A549 (cell line): ENCODE measurements around the gene HBG1. TPM values are rescaled to one million over a fixed set of nuclear protein-coding genes. Genes with fewer than 3 reads are reported as not detected.
A peak's percentile ranks its signal among the peaks of the same experiment; 100 is the strongest.

Source experiments
- ATAC-seq, 2 experiments: fragments of 200-7000 bp in 1 of 2; fragments of >200 bp in 1 of 2; cut with Nextera tagmentation in 1 of 2; cut with Tn5 transposase in 1 of 2; 3 replicates each; pipeline versions ENCODE4 v1.8.0 to v1.9.1; 2018 to 2020; ENCODE audit warnings: mild to moderate bottlenecking in 1 of 2, moderate library complexity in 1 of 2
- CTCF ChIA-PET: fragments of 300-600 bp; sonication (Branson Sonifier 250); formaldehyde crosslinking; extraction: SDS; loops from one replicate; lab custom pipeline; 2021; ENCODE audit warnings: antibody characterized with exemption, inconsistent platforms; lab: Yijun Ruan, JAX
- POLR2A ChIA-PET: fragments of 350-600 bp; formaldehyde crosslinking; extraction: SDS; loops from one replicate; lab custom pipeline; 2021; ENCODE audit warnings: antibody characterized with exemption, inconsistent platforms; lab: Yijun Ruan, JAX
- DNase-seq, 2 experiments: peaks; one replicate each; pipeline versions ENCODE4 v3.0.0 to v3.0.0-alpha.2; 2011 to 2016; ENCODE audit warnings: low read depth in 1 of 2, low spot score in 1 of 2
- FAIRE-seq: peaks from 2 replicates; lab custom pipeline; 2011; peaks lifted over from hg19 to GRCh38; lab: Jason Lieb, UNC
- H3K27ac ChIP-seq, 2 experiments: fragments of >200 bp; sonication (Bioruptor Twin); formaldehyde crosslinking; 3 replicates each; pipeline ENCODE4 v1.5.1; 2016 to 2017
- H3K4me1 ChIP-seq: fragments of >200 bp; sonication (Bioruptor Twin); formaldehyde crosslinking; 3 replicates; pipeline ENCODE4 v1.6.1; 2016
- H3K4me2 ChIP-seq: fragments of >200 bp; sonication (Bioruptor Twin); formaldehyde crosslinking; 3 replicates; pipeline ENCODE4 v1.6.1; 2016
- H3K4me3 ChIP-seq: fragments of >200 bp; sonication (Bioruptor Twin); formaldehyde crosslinking; 3 replicates; pipeline ENCODE4 v1.5.1; 2016
- H3K9me3 ChIP-seq: fragments of >200 bp; sonication (Bioruptor Twin); formaldehyde crosslinking; 3 replicates; pipeline ENCODE4 v1.6.1; 2016
- ATOH8 ChIP-seq: fragments of 250-450 bp; sonication (Bioruptor Pico); IDR thresholded peaks from 2 replicates; pipeline ENCODE4 v1.5.0; 2020; ENCODE audit warnings: low read depth, mild to moderate bottlenecking, moderate library complexity
- BCL3 ChIP-seq: fragments of >200 bp; sonication (Bioruptor Twin); formaldehyde crosslinking; IDR thresholded peaks from 3 replicates; pipeline ENCODE4 v1.6.1; 2016
- CBX8 ChIP-seq: fragments of 200-600 bp; sonication (generic); IDR thresholded peaks from 2 replicates; pipeline ENCODE4 v1.6.1; 2016
- CEBPB ChIP-seq, 2 experiments: fragments of >200 bp in 1 of 2; sonication (Bioruptor Twin) in 1 of 2; formaldehyde crosslinking in 1 of 2; IDR thresholded peaks; 2 replicates each; pipeline ENCODE4 v1.6.1; 2012 to 2016
- CHD2 ChIP-seq: fragments of 150-350 bp; IDR thresholded peaks from 2 replicates; pipeline ENCODE4 v1.6.1; 2014; ENCODE audit warnings: low read length; ENCODE audit not compliant: partially characterized antibody
- CTCF ChIP-seq: fragments of >200 bp; sonication (Bioruptor Twin); formaldehyde crosslinking; IDR thresholded peaks from 3 replicates; pipeline ENCODE4 v1.5.1; 2016
- EHMT2 ChIP-seq: fragments of 200-600 bp; sonication (generic); IDR thresholded peaks from 2 replicates; pipeline ENCODE4 v1.6.1; 2016; ENCODE audit warnings: antibody characterized with exemption, low read depth, mild to moderate bottlenecking, moderate library complexity
- EP300 ChIP-seq, 2 experiments: fragments of >200 bp; sonication (Bioruptor Twin); formaldehyde crosslinking; IDR thresholded peaks; 2 replicates in 1 of 2; 3 replicates in 1 of 2; pipeline ENCODE4 v1.6.1; 2016 to 2017
- GATA3 ChIP-seq: IDR thresholded peaks from 2 replicates; pipeline ENCODE4 v1.6.1; 2012; ENCODE audit warnings: borderline replicate concordance
- HES2 ChIP-seq: fragments of >200 bp; sonication (Bioruptor Twin); formaldehyde crosslinking; IDR thresholded peaks from 2 replicates; pipeline ENCODE4 v1.6.1; 2016
- HEYL ChIP-seq: fragments of 250-450 bp; sonication (Bioruptor Pico); IDR thresholded peaks from 2 replicates; pipeline ENCODE4 v1.8.0; 2021; ENCODE audit warnings: mild to moderate bottlenecking, moderate library complexity
- HMGXB4 ChIP-seq: fragments of 250-450 bp; sonication (Bioruptor Pico); IDR thresholded peaks from 2 replicates; pipeline ENCODE4 v1.5.0; 2021; ENCODE audit warnings: mild to moderate bottlenecking, moderate library complexity, borderline replicate concordance
- HOXA7 ChIP-seq: fragments of 250-450 bp; sonication (Bioruptor Pico); IDR thresholded peaks from 2 replicates; pipeline ENCODE4 v1.5.0; 2020; ENCODE audit warnings: mild to moderate bottlenecking, moderate library complexity
- HOXB5 ChIP-seq: fragments of 250-450 bp; sonication (Bioruptor Pico); IDR thresholded peaks from 2 replicates; pipeline ENCODE4 v1.5.0; 2020; ENCODE audit warnings: mild to moderate bottlenecking, moderate library complexity
- KDM1A ChIP-seq: fragments of 200-600 bp; sonication (generic); IDR thresholded peaks from 2 replicates; pipeline ENCODE4 v1.6.1; 2016; ENCODE audit warnings: low read depth, mild to moderate bottlenecking
- KDM5A ChIP-seq: fragments of 200-600 bp; sonication (generic); IDR thresholded peaks from 2 replicates; pipeline ENCODE4 v1.6.1; 2016; ENCODE audit warnings: antibody characterized with exemption, mild to moderate bottlenecking
- MAFK ChIP-seq: fragments of 450-650 bp; IDR thresholded peaks from 2 replicates; pipeline ENCODE4 v1.6.1; 2014; ENCODE audit not compliant: partially characterized antibody
- NFE2L2 ChIP-seq: fragments of 150-350 bp; conservative IDR thresholded peaks from 2 replicates; pipeline ENCODE4 v1.6.1; 2014; ENCODE audit warnings: low read length
- NPAS2 ChIP-seq: fragments of 250-450 bp; sonication (Bioruptor Pico); IDR thresholded peaks from 2 replicates; pipeline ENCODE4 v1.8.0; 2022; ENCODE audit warnings: mild to moderate bottlenecking, moderate library complexity, borderline replicate concordance
- PHF8 ChIP-seq: fragments of 200-600 bp; sonication (generic); IDR thresholded peaks from 2 replicates; pipeline ENCODE4 v1.6.1; 2016; ENCODE audit warnings: low read depth, mild to moderate bottlenecking, antibody characterized with exemption, moderate library complexity, borderline replicate concordance
- POLR2AphosphoS2 ChIP-seq: conservative IDR thresholded peaks from 2 replicates; pipeline ENCODE4 v1.6.1; 2012; ENCODE audit warnings: low read length, improper control_type of control experiment, inconsistent platforms
- RCOR1 ChIP-seq: fragments of 150-350 bp; IDR thresholded peaks from 2 replicates; pipeline ENCODE4 v1.6.1; 2014; ENCODE audit warnings: antibody characterized with exemption, low read length, low read depth
- REST ChIP-seq: fragments of 200-600 bp; sonication (generic); IDR thresholded peaks from 2 replicates; pipeline ENCODE4 v1.6.1; 2016; ENCODE audit warnings: antibody characterized with exemption, mild to moderate bottlenecking, moderate library complexity
- RNF2 ChIP-seq: fragments of 200-600 bp; sonication (generic); IDR thresholded peaks from 2 replicates; pipeline ENCODE4 v1.6.1; 2016; ENCODE audit warnings: low read depth, mild to moderate bottlenecking, antibody characterized with exemption, moderate library complexity, borderline replicate concordance
- SMC3 ChIP-seq: fragments of >200 bp; sonication (Bioruptor Twin); formaldehyde crosslinking; IDR thresholded peaks from 3 replicates; pipeline ENCODE4 v1.6.1; 2018; ENCODE audit warnings: inconsistent platforms
- TFCP2L1 ChIP-seq: fragments of 250-450 bp; sonication (Bioruptor Pico); IDR thresholded peaks from 2 replicates; pipeline ENCODE4 v1.5.0; 2021; ENCODE audit warnings: mild to moderate bottlenecking
- TP53 ChIP-seq: fragments of 250-450 bp; sonication (Bioruptor Pico); IDR thresholded peaks from 2 replicates; pipeline ENCODE4 v1.5.0; 2021; ENCODE audit warnings: mild to moderate bottlenecking, moderate library complexity
- USF2 ChIP-seq: fragments of 450-650 bp; IDR thresholded peaks from 2 replicates; pipeline ENCODE4 v1.6.1; 2014; ENCODE audit warnings: antibody characterized with exemption
- ZC3H11A ChIP-seq: fragments of 450-650 bp; IDR thresholded peaks from 2 replicates; pipeline ENCODE4 v1.6.1; 2014; ENCODE audit warnings: antibody characterized with exemption, mild to moderate bottlenecking
- ZFP36 ChIP-seq: fragments of 450-650 bp; IDR thresholded peaks from 2 replicates; pipeline ENCODE4 v1.6.1; 2014; ENCODE audit warnings: borderline replicate concordance; ENCODE audit not compliant: partially characterized antibody
- WGBS: methylation state at CpG from one replicate; pipeline ENCODE4 v1.1.6; 2017; ENCODE audit errors: missing lambda C conversion rate; 5-methylcytosine and 5-hydroxymethylcytosine counted together
- polyA plus RNA-seq, 4 experiments: library from polyadenylated mRNA; depleted of rRNA in 3 of 4; stranded (reverse); fragments of >200 nt; fragmentation: RNase III in 1 of 4; extraction: RNeasy Plus Mini Kit Qiagen cat#74134 plus additional on column Dnase treatment in 1 of 4; gene quantifications; 2 replicates in 3 of 4; 3 replicates in 1 of 4; pipeline ENCODE4 v1.2.3, GENCODE V29; 2011 to 2017

The HBG1 gene
- polyA plus RNA-seq, 2 of the 4 experiments (the other 2 are of a cell fraction), result not detected

- TF ChIP-seq HMGXB4 (no peak), SMC3 (no peak), MAFK (no peak), HEYL (CRISPR knock-in tag) (no peak), TFCP2L1 (no peak), KDM5A (no peak)
These were observed 31.9 kb upstream of the HBG1 start (continued) for GRCh38 chr11:5281596-5281995.

GRCh38 chr11:5280582-5281102, 31.0 kb upstream of the HBG1 start:
- POLR2A ChIA-PET, result no interaction called here
- ATAC-seq (peak; percentile 100), FAIRE-seq (peak; percentile 94), DNase-seq (peak; percentile 94 to 98)
- CTCF ChIA-PET, result interaction anchor here (0.5 to 3.0 kb wide), 5 partner anchors 10 to 139 kb away, joined by 3 to 13 read pairs (median 4); no protein-coding TSS in a partner anchor
- Histone ChIP-seq H3K27ac (peak overlapping the region; percentile 78 to 87), H3K4me3 (no peak overlapping the region), H3K4me2 (peak overlapping the region; percentile 57), H3K4me1 (peaks cover 18% of the 10 kb centered on the region), H3K9me3 (no peaks in the 10 kb centered on the region)
- 8% methylated on average over 2 of the region's 3 CpGs for WGBS
- TF ChIP-seq USF2 (no peak), BCL3 (no peak), PHF8 (no peak), CHD2 (no peak), ATOH8 (peak; percentile 80; the same call in 1 of the 2 replicates), CTCF (no peak), EP300 (IDR thresholded peaks at IDR 0.05) (no peak), ZC3H11A (no peak), CBX8 (no peak), NFE2L2 (peak; percentile 98), POLR2AphosphoS2 (no peak), CEBPB (IDR thresholded peaks at IDR 0.05) (no peak), NPAS2 (CRISPR knock-in tag) (no peak), KDM1A (no peak), RCOR1 (0 out of 2 replicates have a peak, but pooled peaks have one; percentile 52), HES2 (no peak), TP53 (no peak), RNF2 (no peak), EHMT2 (no peak), ZFP36 (no peak), HOXA7 (CRISPR knock-in tag) (no peak), GATA3 (peak; percentile 20; the same call in 1 of the 2 replicates), REST (no peak), HOXB5 (CRISPR knock-in tag) (no peak)
